ENCODE measurements around the gene SF3B2. TPM values are rescaled to one million over a fixed set of nuclear protein-coding genes. Genes with fewer than 3 reads are reported as not detected.
"Not testable (repeated sequence)": the region's sequence is repeated elsewhere in the genome, so short reads cannot be mapped to it uniquely, and the experiment has no call there.

SF3B2 gene, protein sequence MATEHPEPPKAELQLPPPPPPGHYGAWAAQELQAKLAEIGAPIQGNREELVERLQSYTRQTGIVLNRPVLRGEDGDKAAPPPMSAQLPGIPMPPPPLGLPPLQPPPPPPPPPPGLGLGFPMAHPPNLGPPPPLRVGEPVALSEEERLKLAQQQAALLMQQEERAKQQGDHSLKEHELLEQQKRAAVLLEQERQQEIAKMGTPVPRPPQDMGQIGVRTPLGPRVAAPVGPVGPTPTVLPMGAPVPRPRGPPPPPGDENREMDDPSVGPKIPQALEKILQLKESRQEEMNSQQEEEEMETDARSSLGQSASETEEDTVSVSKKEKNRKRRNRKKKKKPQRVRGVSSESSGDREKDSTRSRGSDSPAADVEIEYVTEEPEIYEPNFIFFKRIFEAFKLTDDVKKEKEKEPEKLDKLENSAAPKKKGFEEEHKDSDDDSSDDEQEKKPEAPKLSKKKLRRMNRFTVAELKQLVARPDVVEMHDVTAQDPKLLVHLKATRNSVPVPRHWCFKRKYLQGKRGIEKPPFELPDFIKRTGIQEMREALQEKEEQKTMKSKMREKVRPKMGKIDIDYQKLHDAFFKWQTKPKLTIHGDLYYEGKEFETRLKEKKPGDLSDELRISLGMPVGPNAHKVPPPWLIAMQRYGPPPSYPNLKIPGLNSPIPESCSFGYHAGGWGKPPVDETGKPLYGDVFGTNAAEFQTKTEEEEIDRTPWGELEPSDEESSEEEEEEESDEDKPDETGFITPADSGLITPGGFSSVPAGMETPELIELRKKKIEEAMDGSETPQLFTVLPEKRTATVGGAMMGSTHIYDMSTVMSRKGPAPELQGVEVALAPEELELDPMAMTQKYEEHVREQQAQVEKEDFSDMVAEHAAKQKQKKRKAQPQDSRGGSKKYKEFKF
- 100 to 1,000 TPM; 368 to 384 (median 376) TPM for total RNA-seq

DNA sequence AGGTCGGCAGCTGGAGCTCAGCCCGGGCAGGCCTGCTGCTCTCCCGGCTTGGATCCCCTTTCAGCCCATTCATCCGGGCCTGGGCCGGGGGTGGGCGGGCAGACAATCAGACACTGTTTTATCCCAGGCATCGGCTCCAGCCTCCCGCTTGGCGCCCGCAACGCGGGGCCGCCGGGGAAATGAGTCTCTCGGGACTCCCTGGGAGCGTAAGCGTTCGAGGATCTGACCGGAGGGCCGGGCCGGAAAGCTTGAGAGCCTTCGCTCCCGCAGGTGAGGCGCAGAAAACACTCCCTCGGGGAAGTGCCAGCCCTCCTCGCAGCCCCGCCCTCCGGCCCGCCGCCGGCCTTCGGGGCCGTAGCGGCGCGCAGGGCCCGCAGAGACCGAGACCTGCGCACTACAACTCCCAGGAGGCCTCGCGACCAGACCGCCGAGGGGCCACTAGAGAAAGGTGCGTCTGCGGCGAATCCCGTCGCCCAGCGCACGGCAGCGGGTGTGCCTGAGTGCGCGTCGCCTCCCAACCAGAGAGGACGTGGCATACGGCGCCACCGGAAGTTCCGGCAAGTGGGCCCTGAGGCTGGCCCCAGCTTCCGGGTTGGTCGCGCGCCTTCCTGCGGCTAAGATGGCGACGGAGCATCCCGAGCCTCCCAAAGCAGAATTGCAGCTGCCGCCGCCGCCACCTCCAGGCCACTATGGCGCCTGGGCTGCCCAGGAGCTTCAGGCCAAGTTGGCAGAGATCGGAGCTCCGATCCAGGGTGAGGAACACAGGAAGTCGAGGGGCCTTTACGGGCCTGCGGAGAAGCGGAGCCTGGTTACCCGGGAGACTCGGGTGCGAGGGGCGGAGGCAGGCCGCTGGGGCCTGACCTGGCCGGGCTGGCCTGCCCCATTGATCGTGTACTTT is at the start of gene SF3B2:
SF3B2 (plus strand) TSS at position 599 of the 898 bp plus-strand sequence; CDS start at position 620, 21 bp downstream.
- ATAC-seq (peak; percentile 99), DNase-seq (peak; percentile 92)
- Mint-ChIP-seq H3K36me3 (ENCODE audit: insufficient read depth) (peaks cover 28% of the 10 kb centered on the region), H3K27me3 (ENCODE audit: low read depth) (peaks cover 3% of the 10 kb centered on the region), H3K4me3 (peak within 1 kb of the TSS; percentile 100), H3K4me1 (ENCODE audit: low read depth) (peaks cover 29% of the 10 kb centered on the region), H3K9me3 (no peaks in the 10 kb centered on the region)

- DNase-seq (peak; percentile 67), ATAC-seq (peak; percentile 75 to 77)
- H3K36me3 Mint-ChIP-seq (ENCODE audit: insufficient read depth) = peaks cover 26% of the 10 kb centered on the region
- H3K9me3 Mint-ChIP-seq = no peaks in the 10 kb centered on the region
- H3K27me3 Mint-ChIP-seq (ENCODE audit: low read depth) = no peaks in the 10 kb centered on the region
- peaks cover 23% of the 10 kb centered on the region for H3K4me1 Mint-ChIP-seq (ENCODE audit: low read depth)
- H3K4me3 Mint-ChIP-seq = peak overlapping the region; percentile 97
Measured at GRCh38 chr11:66002648-66003225, 49.4 kb upstream of the SF3B2 start.

DNA sequence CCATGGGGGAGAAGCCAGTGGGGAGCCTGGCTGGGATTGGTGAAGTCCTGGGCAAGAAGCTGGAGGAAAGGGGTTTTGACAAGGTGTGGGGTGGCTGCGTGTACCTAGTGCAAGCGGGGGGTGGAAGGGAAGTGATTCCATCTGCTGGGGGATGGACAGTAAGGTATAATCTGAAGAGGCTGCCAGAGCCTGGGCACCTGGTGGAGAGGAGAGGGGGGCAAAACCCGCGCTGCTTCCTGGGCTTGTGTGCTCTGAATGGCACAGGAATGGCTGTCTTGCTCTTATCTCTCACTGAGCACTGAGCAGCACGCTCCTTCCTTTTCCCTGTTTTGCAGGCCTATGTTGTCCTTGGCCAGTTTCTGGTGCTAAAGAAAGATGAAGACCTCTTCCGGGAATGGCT is 48.9 kb upstream of the SF3B2 start:
- H3K9me3 Mint-ChIP-seq = no peaks in the 10 kb centered on the region
- peaks cover 23% of the 10 kb centered on the region for H3K4me1 Mint-ChIP-seq (ENCODE audit: low read depth)
- peak overlapping the region; percentile 97 for H3K4me3 Mint-ChIP-seq
- ATAC-seq = no peak
- peaks cover 21% of the 10 kb centered on the region for H3K36me3 Mint-ChIP-seq (ENCODE audit: insufficient read depth)
- DNase-seq = no peak
- no peaks in the 10 kb centered on the region for H3K27me3 Mint-ChIP-seq (ENCODE audit: low read depth)

DNA sequence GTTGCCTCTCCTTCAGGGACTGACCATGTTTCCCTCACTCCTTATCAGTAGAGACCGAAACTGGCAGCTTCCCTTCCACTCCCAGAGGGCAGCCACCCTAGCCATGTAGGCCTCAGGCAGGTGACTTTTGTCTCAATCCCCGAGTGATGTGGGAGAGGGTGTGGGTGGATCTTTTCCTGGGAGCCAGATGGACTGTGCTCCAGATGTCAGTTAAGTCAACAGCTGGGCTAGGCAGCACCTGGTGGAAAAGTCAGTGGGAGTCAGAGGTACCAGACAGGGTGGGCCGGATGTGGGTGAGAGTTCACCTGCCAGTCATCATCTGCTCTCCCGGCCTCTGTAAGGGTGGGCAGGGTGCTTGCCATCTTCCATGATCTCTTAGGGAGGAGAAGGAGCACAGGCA is 48.0 kb upstream of the SF3B2 start:
- Mint-ChIP-seq H3K27me3 (ENCODE audit: low read depth) (no peaks in the 10 kb centered on the region), H3K4me3 (peak overlapping the region; percentile 97), H3K4me1 (ENCODE audit: low read depth) (peaks cover 23% of the 10 kb centered on the region), H3K9me3 (no peaks in the 10 kb centered on the region), H3K36me3 (ENCODE audit: insufficient read depth) (peaks cover 12% of the 10 kb centered on the region)
- DNase-seq = no peak
- no peak for ATAC-seq

DNA sequence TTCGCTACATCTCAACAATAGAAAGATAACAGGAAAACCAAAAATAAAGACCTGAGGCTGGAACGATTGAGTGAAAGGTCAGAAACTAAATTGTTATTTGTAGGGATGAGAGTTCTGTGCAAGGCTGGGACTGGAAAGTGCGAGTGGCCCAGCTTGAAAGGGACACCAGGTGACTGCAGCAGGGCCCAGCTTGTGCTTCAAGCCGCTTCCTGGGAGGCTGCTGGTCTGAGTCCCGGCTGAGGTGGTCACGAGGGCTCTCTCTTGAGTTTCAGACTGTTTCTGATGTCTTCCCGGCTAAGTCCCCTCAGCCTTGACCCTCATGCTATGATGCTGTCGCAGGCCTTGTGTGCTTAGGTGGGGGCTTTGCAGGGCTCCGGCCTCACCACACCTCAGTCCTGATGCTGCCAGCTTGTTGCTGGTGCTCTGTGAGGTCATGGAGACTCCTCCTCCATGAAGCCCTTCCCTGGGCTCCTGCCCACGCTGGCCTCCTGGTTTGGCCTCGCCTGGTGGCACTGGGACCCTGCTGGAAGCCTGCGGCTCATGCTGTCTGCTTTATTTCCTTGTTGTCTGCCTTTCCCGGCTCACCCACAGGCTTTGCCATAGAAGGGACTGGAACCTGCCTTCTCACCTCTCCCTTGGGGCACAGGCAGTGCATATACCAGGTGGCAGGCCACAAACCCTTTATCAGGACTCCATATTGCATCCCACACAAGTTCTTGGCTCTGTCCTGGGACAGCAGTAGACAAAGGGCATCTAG is 45.9 kb upstream of the SF3B2 start:
- peaks cover 11% of the 10 kb centered on the region for H3K4me1 Mint-ChIP-seq (ENCODE audit: low read depth)
- H3K27me3 Mint-ChIP-seq (ENCODE audit: low read depth) = peaks cover 7% of the 10 kb centered on the region
- DNase-seq = no peak
- no peaks in the 10 kb centered on the region for H3K9me3 Mint-ChIP-seq
- ATAC-seq = no peak
- H3K36me3 Mint-ChIP-seq (ENCODE audit: insufficient read depth) = peaks cover 10% of the 10 kb centered on the region
- no peak overlapping the region for H3K4me3 Mint-ChIP-seq

DNA sequence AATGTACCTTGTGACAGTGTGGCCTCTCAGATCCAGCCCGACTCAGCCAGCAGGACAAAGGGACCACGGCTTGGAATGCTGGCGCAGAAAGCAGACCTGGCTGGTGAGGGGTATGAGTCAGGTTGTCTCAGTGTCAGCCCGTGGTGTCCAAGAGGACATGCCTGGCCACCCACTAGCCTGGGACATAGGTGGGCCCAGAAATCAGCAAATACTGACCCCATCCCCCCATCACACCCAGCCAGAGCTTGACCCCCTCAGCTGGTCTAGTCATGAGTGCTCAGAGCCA is 45.3 kb upstream of the SF3B2 start:
- peaks cover 9% of the 10 kb centered on the region for H3K4me1 Mint-ChIP-seq (ENCODE audit: low read depth)
- peaks cover 10% of the 10 kb centered on the region for H3K27me3 Mint-ChIP-seq (ENCODE audit: low read depth)
- ATAC-seq (no peak), DNase-seq (no peak)
- peaks cover 10% of the 10 kb centered on the region for H3K36me3 Mint-ChIP-seq (ENCODE audit: insufficient read depth)
- no peak overlapping the region for H3K4me3 Mint-ChIP-seq
- H3K9me3 Mint-ChIP-seq = no peaks in the 10 kb centered on the region

- Mint-ChIP-seq H3K4me1 (ENCODE audit: low read depth) (peaks cover 8% of the 10 kb centered on the region), H3K36me3 (ENCODE audit: insufficient read depth) (peaks cover 10% of the 10 kb centered on the region), H3K9me3 (no peaks in the 10 kb centered on the region), H3K4me3 (no peak overlapping the region), H3K27me3 (ENCODE audit: low read depth) (peaks cover 10% of the 10 kb centered on the region)
- no peak for DNase-seq
- ATAC-seq = no peak
Measured at GRCh38 chr11:66007201-66007634, 44.9 kb upstream of the SF3B2 start.

DNA sequence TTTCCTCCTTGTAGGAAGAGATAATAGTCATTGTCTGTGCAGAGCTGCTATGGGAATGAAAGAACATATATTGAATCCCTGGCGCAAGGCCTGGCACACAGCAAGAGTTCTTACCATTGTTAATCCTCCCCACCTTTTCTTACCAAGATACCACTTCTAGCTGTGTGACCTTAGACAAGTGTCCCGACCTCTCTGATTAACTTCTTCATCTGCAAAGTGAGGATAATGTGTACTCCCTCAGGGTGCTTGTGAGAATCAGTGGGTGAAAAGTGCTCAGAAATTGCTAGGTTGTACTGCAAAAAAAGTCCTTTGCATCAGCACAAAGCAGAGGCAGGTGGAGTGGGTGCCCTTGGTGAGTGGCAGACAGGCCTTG is 44.1 kb upstream of the SF3B2 start:
- Mint-ChIP-seq H3K36me3 (ENCODE audit: insufficient read depth) (peaks cover 10% of the 10 kb centered on the region), H3K9me3 (no peaks in the 10 kb centered on the region), H3K4me3 (no peak overlapping the region), H3K27me3 (ENCODE audit: low read depth) (peaks cover 15% of the 10 kb centered on the region), H3K4me1 (ENCODE audit: low read depth) (peaks cover 5% of the 10 kb centered on the region)
- ATAC-seq (no peak), DNase-seq (no peak)

- ATAC-seq (no peak), DNase-seq (no peak)
- Mint-ChIP-seq H3K36me3 (ENCODE audit: insufficient read depth) (peaks cover 10% of the 10 kb centered on the region), H3K4me1 (ENCODE audit: low read depth) (peaks cover under 1% of the 10 kb centered on the region), H3K9me3 (no peaks in the 10 kb centered on the region), H3K4me3 (no peak overlapping the region), H3K27me3 (ENCODE audit: low read depth) (peaks cover 19% of the 10 kb centered on the region)
Measured at GRCh38 chr11:66008468-66009101, 43.6 kb upstream of the SF3B2 start.

- H3K4me1 Mint-ChIP-seq (ENCODE audit: low read depth); H3K36me3 Mint-ChIP-seq (ENCODE audit: insufficient read depth); H3K9me3 Mint-ChIP-seq; ATAC-seq; DNase-seq; H3K4me3 Mint-ChIP-seq: not testable (repeated sequence)
- H3K27me3 Mint-ChIP-seq (ENCODE audit: low read depth) = peaks cover 22% of the 10 kb centered on the region
Measured at GRCh38 chr11:66010036-66010435, 42.1 kb upstream of the SF3B2 start.

DNA sequence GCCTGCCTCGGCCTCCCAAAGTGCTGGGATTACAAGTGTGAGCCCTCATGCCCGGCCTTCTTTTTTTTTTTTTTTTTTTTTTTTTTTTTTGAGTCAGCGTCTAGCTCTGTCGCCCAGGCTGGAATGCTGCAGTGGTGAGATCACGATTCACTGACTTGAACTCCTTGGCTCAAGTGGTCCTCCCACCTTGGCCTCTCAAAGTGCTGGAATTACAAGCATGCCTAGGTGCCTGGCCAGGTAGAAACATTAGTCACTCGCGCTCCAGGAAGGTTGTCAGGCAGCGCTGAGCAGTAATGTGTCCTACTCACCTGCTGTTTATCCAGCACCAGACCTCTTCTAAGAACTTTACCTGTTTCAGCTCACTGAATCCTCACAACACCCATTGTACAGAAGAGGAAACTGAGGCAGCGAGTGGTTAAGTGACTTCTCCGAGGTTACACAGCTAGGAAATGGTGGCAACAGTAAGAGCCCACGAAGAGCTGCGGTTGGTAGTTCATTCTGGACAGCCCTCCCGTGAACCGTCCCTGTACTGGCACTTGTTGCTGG is 40.9 kb upstream of the SF3B2 start:
- H3K4me1 Mint-ChIP-seq (ENCODE audit: low read depth) = no peaks in the 10 kb centered on the region
- no peaks in the 10 kb centered on the region for H3K9me3 Mint-ChIP-seq
- H3K4me3 Mint-ChIP-seq = no peak overlapping the region
- DNase-seq = no peak
- no peak for ATAC-seq
- no peaks in the 10 kb centered on the region for H3K36me3 Mint-ChIP-seq (ENCODE audit: insufficient read depth)
- peaks cover 22% of the 10 kb centered on the region for H3K27me3 Mint-ChIP-seq (ENCODE audit: low read depth)

DNA sequence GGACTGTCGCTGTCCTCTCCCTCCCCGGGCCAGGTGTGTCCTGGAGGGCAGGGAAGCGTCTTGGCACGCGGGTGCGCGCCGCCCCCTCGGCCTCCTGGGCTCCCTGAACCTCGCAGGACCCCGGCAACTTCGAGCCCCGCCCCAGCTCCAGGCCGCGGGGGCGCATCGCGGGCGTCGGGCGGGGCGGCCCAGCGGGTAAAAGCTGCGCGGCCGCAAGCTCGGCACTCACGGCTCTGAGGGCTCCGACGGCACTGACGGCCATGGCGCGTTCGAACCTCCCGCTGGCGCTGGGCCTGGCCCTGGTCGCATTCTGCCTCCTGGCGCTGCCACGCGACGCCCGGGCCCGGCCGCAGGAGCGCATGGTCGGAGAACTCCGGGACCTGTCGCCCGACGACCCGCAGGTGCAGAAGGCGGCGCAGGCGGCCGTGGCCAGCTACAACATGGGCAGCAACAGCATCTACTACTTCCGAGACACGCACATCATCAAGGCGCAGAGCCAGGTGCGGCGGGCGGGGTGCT is 40.3 kb upstream of the SF3B2 start, which contains the start of gene CST6:
CST6 (plus strand) TSS at position 224 of the 519 bp plus-strand sequence; CDS start at position 261, 37 bp downstream.
- ATAC-seq (peak; percentile 37 to 49), DNase-seq (no peak)
- Mint-ChIP-seq H3K36me3 (ENCODE audit: insufficient read depth) (no peaks in the 10 kb centered on the region), H3K9me3 (no peaks in the 10 kb centered on the region), H3K4me1 (ENCODE audit: low read depth) (no peaks in the 10 kb centered on the region), H3K27me3 (ENCODE audit: low read depth) (peaks cover 22% of the 10 kb centered on the region), H3K4me3 (no peak within 1 kb of the TSS)

Measured in activated T-cell treated with anti-CD3 and anti-CD28 coated beads, Interleukin-2, amount 50 U/mL, for 4 hours (primary cell).